8988T (cell line): ENCODE measurements around the gene MGME1.

ENCODE experiments used
- DNase-seq: peaks from one replicate; pipeline ENCODE4 v3.0.0; 2011

MGME1 gene

DNA sequence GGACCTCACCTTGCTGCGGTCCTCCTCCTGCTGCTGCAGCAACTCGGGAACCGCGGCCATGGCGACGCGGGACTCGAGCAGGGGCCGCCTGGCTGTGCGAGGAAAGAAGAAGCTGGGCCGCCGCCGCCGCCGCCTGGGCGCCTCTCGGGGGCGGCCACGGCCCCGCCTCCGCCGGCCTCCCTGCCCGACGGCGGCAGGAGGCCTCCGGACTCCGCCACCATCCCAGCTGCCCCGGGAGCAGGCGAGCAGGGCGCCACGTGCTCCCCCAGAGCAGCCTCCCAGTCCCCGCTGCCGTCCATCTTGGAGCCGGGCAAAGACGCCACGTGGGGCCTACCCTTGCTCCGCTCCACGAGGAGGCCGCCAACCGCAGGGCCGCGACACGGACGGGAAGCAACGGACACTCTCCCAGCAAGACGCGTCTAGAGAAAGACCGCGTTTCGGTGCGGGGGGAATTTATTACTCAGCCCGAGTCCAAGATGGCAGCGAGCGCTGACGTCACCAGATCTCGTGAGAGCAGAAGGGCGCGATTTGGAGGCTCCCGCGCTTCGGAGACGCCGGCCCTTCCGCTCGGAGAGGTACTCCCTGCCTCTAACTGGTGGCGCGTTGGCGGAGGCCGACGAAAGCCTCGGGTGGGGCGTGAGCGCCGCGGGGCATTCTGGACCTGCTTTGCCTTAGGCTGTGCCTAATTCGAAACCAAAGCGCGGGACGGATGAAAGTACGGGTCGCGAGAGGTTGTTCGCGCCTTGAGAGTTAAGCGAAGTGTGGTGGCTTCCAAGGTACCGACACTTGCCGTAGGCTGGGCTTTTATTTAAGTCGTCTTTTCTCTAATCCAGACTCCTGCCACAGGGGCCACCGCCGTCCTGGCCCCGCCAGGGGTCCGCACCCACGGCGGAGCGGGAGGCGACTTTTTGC, at the start of gene MGME1, which contains the start of gene SNX5:
Gene MGME1 (plus strand): TSS at position 653 of the 912 bp plus-strand sequence. CDS start 842 bp downstream, outside the sequence.
Gene SNX5 (minus strand): TSS at position 429 of the 912 bp plus-strand sequence. CDS start 369 bp downstream, at position 60.
- peak; percentile 84 for DNase-seq

DNA sequence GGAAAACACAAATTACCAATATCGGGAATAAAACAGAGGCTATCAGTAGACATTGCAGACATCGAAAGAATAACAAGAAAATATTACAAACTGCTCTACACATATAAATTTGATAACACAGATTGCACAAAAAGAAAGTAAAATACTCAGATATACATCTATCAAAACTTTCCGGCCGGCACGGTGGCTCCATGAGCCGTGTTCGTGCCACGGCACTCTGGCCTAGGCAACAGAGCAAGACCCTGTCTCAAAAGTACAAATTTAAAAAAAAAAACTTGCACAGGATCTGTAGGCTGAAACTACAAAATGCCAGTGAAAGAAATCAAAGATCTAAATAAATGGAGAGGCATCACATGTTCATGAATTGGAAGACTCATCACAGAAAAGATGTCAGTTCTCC, 49.7 kb upstream of the MGME1 start:
- no peak for DNase-seq

GRCh38 chr20:17921774-17922173, 47.0 kb upstream of the MGME1 start:
- DNase-seq = no peak

GRCh38 chr20:17925141-17925939, 43.5 kb upstream of the MGME1 start:
- DNase-seq = no peak

- no peak for DNase-seq
Observed at GRCh38 chr20:17925940-17926300, 42.9 kb upstream of the MGME1 start.

- no peak for DNase-seq
Observed at GRCh38 chr20:17928211-17928611, 40.6 kb upstream of the MGME1 start.

- DNase-seq = no peak
Observed at GRCh38 chr20:17928633-17929311, 40.0 kb upstream of the MGME1 start.

- no peak for DNase-seq
Observed at GRCh38 chr20:17931513-17931912, 37.3 kb upstream of the MGME1 start.

- no peak for DNase-seq
Observed at GRCh38 chr20:17932396-17932795, 36.4 kb upstream of the MGME1 start.

DNA sequence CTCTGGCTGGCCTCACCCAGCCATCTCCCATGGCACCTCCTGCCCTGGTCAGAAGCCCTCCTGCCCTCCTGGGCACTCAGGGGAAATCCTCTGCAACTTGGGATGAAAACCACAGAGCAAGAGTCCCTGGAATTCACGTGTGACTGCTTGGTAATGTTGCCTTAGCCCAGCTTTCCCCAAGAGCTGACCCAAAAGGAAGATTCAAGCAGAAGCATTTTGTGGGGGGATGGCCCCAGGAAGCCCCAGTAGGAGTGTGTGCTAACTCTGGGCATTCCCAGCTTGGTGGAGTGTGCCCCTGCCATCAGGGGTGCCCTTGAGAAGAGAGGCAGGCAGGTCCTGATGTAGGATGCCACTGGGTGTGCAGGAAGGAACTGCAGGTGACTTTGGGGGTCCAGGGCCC, 35.7 kb upstream of the MGME1 start:
- no peak for DNase-seq

- DNase-seq = no peak
Observed at GRCh38 chr20:17933711-17934110, 35.1 kb upstream of the MGME1 start.

GRCh38 chr20:17934141-17934862, 34.5 kb upstream of the MGME1 start:
- DNase-seq = no peak

DNA sequence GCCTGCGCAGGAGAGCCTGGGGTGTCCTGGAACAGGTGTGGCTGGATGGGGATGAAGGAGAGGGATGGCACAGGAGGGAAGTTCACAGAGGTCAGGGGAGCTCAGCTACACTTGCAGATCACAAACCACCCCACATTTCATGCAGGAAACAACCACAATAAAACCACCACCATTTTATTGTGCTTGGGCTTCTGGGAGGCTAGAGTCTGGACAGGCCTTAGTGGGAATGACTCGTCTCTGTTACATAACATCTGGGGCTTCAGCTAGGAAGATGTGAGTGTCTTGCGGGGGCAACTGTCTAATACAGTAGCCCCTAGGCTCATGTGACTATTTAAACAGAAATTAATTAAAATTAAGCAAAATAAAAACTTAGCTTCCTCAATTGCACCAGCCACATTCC, 33.6 kb upstream of the MGME1 start:
- DNase-seq = no peak

- no peak for DNase-seq
Observed at GRCh38 chr20:17935761-17936160, 33.1 kb upstream of the MGME1 start.

DNA sequence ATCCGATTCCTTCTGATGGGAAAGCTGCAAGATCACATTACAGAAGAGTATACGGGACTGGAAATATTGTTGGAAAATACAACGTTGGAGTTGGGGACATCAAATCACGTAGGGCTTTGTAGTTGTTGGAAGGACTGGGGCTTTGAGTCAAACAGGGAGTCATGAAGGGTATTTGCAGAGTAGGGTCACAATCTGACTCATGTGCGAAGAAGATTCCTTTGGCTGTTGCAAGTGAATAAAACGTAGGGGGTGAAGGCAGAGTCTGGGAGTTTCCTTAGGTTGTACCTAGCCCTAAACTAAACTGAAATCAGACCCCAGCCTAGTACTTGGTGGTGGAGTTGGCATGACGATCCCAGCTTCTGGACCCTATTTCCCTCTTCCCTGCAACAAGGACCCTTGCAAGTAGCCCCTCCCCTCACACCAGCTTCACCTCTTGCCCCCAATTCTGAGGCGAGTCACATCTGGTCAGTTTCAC, 32.5 kb upstream of the MGME1 start:
- DNase-seq = no peak

DNA sequence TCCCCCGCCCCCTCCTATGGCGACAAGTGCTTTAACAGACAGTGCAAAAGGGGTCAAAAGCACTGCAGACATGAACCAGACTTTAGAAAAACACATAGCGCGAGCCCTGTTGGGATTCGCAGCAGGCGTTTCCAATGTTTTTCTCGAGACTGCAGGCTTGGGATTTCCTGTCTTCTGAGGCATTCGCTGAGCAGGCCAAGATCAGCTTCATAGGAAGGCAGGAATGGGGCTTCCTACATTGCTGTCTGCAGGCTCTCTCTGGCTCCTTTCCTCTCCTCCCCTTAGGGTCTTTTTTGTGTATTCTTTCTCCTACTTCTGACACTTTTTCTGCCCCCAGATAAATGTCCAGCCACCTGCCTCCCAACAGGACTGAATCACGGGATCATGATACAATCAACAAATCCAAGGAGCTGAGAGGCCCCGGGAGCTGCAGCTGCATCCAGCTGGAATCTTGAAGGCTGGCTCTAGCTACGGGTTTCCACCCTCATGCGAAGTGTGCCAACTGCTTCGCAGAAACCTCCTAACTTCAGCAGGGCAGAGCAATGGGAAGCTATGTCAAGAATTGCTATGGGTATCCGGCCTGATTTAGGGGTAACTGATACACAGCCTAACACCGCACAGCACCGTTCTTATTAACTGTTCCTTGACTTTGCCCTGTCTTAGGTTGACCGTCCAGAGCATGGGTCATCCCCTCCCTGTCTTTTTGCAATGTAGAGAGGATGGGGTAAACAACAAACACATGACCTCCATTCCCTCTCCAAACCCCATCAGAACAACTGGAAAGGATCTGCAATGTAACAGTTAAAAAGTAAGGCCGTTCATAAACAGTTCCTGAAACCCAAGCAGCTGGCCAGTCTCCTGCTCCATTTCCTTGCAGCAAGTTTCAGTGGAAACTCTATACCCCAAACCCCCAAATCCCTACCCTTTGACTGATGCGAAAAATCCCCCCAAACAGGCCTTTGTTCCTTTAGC, 31.8 kb upstream of the MGME1 start:
- no peak for DNase-seq

DNA sequence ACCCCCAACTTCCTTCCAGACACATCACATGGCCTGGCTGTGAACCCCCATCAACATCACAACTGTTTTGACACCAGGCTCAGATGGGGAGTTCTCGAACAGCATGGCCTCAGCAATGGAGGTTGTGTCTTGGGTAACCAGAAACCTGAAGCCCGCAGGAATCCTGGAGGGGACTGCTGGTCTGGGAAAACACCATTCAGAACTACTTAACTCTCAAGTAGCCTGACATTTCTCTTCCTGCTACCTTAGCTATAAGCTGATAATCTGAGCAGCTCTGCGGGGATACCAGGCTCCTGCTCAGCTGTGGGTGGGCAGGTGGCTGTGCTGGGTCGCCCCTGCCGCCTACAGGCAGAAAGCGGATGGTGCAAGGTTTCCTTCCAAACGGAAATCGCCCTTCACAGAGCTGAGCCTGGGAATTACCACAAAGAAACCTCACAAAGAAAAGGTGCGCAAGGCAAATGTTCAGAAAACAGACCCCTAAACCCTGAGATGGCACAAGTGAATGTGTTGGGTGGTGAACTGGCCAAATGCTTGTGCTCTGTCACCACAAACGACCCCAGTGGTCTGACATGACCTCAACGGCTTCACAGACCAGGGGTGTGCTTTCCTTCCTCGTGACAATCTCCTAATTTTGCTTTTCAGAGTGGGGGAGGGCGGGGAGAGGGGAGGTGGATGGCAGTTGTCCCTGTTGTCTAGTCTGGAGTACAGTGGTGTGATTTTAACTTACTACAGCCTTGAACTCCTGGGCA, 29.8 kb upstream of the MGME1 start:
- peak; percentile 71 for DNase-seq

DNA sequence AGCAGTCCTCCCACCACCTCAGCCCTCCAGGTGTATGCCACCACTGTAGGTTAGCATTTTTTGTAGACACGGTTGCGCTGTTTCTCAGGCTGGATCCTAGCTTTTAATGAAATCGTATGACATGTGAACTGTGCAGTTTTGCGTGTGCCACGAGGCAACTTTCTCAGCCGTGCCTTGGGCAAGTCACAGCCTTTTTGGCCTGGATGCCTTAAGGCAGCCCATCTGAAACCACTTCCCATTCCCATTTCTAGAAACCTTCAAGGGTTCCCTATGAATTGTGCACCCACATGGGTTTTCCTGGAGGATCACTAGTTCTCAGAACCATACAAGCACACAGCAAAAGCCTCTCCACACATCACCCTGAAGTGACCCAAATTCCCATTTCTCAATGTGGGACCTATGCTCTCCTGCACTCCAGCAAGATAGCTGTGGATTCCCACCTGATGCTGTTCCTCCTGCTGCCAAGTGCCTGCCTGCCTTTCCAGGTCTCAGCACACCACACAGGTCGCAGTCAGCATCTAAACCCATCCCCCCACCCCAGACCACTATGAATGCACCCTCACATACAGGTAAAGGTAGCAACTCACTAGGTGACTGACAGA, 29.1 kb upstream of the MGME1 start:
- no peak for DNase-seq

GRCh38 chr20:17940224-17940971, 28.4 kb upstream of the MGME1 start:
- DNase-seq = no peak
